Smooth muscle cell of the brain vasculature (primary cell): ENCODE measurements around the gene APIP.
"Not testable (repeated sequence)": the region's sequence is repeated elsewhere in the genome, so short reads cannot be mapped to it uniquely, and the experiment has no call there.

Source experiments
- DNase-seq: peaks from one replicate; pipeline ENCODE4 v3.0.0-alpha.2; 2012; ENCODE audit warnings: low read depth, low spot score

Gene APIP

GRCh38 chr11:34926101-34926830, 10.1 kb upstream of the APIP start:
- DNase-seq: peak; percentile 33

- no peak for DNase-seq
These were observed 8.5 kb upstream of the APIP start for GRCh38 chr11:34924714-34925113.

- no peak for DNase-seq
These were observed 5.0 kb upstream of the APIP start for GRCh38 chr11:34921156-34921555.

- no peak for DNase-seq
These were observed 928 bp upstream of the APIP start for GRCh38 chr11:34916843-34917770.

- no peak for DNase-seq
These were observed 804 bp downstream of the APIP start for GRCh38 chr11:34915136-34916014.

GRCh38 chr11:34913556-34913955, 2.6 kb downstream of the APIP start:
- DNase-seq: not testable (repeated sequence)

GRCh38 chr11:34911676-34912075, 4.5 kb downstream of the APIP start:
- DNase-seq: no peak

- DNase-seq: no peak
These were observed 5.4 kb downstream of the APIP start for GRCh38 chr11:34910817-34911216.

GRCh38 chr11:34909955-34910354, 6.2 kb downstream of the APIP start:
- no peak for DNase-seq

GRCh38 chr11:34909415-34909814, 6.8 kb downstream of the APIP start:
- DNase-seq: no peak

- DNase-seq: no peak
These were observed 8.1 kb downstream of the APIP start for GRCh38 chr11:34907934-34908593.

- no peak for DNase-seq
These were observed 10.5 kb downstream of the APIP start for GRCh38 chr11:34905666-34906065.

GRCh38 chr11:34904421-34904955, 11.7 kb downstream of the APIP start:
- DNase-seq: no peak

GRCh38 chr11:34899633-34900016, 16.6 kb downstream of the APIP start:
- DNase-seq: no peak

- no peak for DNase-seq
These were observed 17.7 kb downstream of the APIP start for GRCh38 chr11:34898474-34898873.

- no peak for DNase-seq
These were observed 18.9 kb downstream of the APIP start for GRCh38 chr11:34897171-34897870.

GRCh38 chr11:34896191-34896590, 20.0 kb downstream of the APIP start:
- DNase-seq: not testable (repeated sequence)

GRCh38 chr11:34893416-34893815, 22.8 kb downstream of the APIP start:
- no peak for DNase-seq

- no peak for DNase-seq
These were observed 24.6 kb downstream of the APIP start for GRCh38 chr11:34891611-34892010.

- peak; percentile 23 for DNase-seq
These were observed 25.4 kb downstream of the APIP start for GRCh38 chr11:34890812-34891211.
